ENCODE data around the gene IFNA17.
"Not testable (repeated sequence)": the region's sequence is repeated elsewhere in the genome, so short reads cannot be mapped to it uniquely, and the experiment has no call there.

The IFNA17 gene

GRCh38 chr9:21210782-21211181 lies 17.2 kb downstream of the IFNA17 start:
- DNase-seq (ENCODE audit: low read depth in 3 of 3) = not testable (repeated sequence)

- no peak for DNase-seq (ENCODE audit: low read depth in 3 of 3)
Measured at GRCh38 chr9:21210311-21210710, 17.7 kb downstream of the IFNA17 start.

GRCh38 chr9:21207043-21207442 lies 21.0 kb downstream of the IFNA17 start, which contains the start of gene IFNA10:
TSS of gene IFNA10 (minus strand) at chr9:21207143. CDS start at chr9:21207097, 46 bp downstream.
- not testable (repeated sequence) for DNase-seq (ENCODE audit: low read depth in 3 of 3)

GRCh38 chr9:21205204-21205603 lies 22.8 kb downstream of the IFNA17 start:
- DNase-seq (ENCODE audit: low read depth in 3 of 3) = no peak

- not testable (repeated sequence) for DNase-seq (ENCODE audit: low read depth in 3 of 3)
Measured at GRCh38 chr9:21202105-21202504, 25.9 kb downstream of the IFNA17 start, which contains the start of gene IFNA7. TSS of gene IFNA7 (minus strand) at chr9:21202205. CDS start at chr9:21202165, 40 bp downstream.

GRCh38 chr9:21194867-21195776 lies 32.9 kb downstream of the IFNA17 start:
- peak in 2 of 3 experiments; percentile 25 to 27 for DNase-seq (ENCODE audit: low read depth in 3 of 3)

- not testable (repeated sequence) for DNase-seq (ENCODE audit: low read depth in 3 of 3)
Measured at GRCh38 chr9:21187487-21187886, 40.5 kb downstream of the IFNA17 start, which contains the start of gene IFNA4. TSS of gene IFNA4 (minus strand) at chr9:21187587. CDS start at chr9:21187531, 56 bp downstream.

- not testable (repeated sequence) for DNase-seq (ENCODE audit: low read depth in 3 of 3)
Measured at GRCh38 chr9:21182810-21183736, 44.9 kb downstream of the IFNA17 start.

All from stimulated activated CD4-positive, alpha-beta T cell treated with anti-CD3 and anti-CD28 coated beads, TNF-alpha, amount 100 ng/mL, for 24 hours (primary cell).